HG02678 (cell line): ENCODE data around the gene BUD31.
"Not testable (repeated sequence)": the region's sequence is repeated elsewhere in the genome, so short reads cannot be mapped to it uniquely, and the experiment has no call there.

Source experiments
- ATAC-seq: cut with Tn5 transposase; IDR thresholded peaks from one replicate; pipeline ENCODE4 v1.9.1; 2021; ENCODE audit warnings: mild to moderate bottlenecking, moderate library complexity; ENCODE audit not compliant: unreplicated experiment

The BUD31 gene

GRCh38 chr7:99380032-99380822 lies 28.5 kb upstream of the BUD31 start:
- peak; percentile 36 for ATAC-seq

DNA sequence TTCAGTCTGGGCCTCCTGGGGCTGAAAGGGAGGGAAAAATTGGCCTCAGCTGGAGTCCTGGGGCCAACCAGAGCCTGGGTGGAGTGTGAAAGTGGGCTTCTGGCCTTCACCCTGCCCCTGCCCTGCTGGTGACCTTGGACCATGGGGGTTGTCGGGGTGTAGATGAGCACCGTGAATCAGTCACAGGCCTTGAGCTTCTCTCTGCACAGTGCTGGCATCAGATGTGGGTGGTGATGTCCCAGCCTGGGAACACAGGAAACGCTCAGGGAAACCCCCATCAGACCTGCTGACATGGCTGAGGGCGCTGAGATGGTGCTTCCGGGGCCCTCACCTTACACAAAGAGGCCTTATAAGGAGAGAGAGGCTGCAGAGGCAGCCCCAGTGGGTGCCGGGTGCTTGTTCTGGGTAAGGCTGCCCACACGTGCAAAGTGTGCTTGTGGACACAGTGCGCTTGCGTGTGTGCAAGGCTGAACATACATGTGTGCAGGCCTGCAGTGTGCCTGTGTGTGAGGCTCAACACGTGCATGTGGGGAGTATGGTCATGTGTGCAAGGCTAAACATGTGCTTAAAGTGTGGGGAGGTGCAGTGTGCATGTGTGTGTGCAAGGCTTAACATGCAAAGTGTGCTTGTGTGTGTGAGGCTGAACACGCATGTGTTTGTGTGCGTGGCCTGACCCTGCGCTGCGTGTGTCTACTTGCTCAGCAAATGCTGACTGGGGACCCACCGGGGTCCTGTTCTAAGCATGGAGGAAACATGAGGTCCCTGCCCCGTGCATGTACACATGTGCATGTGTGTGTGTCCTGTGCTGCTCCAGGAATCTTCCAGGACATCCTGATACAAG lies 27.7 kb upstream of the BUD31 start:
- ATAC-seq, result peak; percentile 79

DNA sequence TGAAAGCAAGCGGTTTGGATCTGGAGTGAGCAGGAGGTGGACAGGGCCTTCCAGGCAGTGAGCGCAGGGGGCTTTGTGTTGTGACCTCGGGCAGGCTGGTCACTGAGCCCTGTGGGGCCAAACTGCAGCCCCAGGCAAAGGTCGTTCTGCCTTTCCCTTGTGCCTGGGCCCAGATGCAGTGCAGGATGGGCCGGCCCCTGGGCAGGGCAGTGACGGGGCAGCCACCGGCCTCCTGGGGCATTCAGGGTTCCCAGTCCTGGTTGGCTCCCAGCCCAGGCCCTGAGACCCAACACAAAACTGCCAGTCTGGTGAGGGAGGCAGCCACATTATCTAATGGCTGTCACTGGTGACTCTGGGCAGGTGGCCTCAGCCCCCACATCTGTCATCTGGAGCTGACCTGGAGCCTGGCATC lies 27.1 kb upstream of the BUD31 start:
- no peak for ATAC-seq

- no peak for ATAC-seq
Measured at GRCh38 chr7:99383203-99383602, 25.6 kb upstream of the BUD31 start.

GRCh38 chr7:99383791-99384370 lies 24.9 kb upstream of the BUD31 start:
- ATAC-seq, result no peak

GRCh38 chr7:99384523-99384922 lies 24.2 kb upstream of the BUD31 start:
- no peak for ATAC-seq

DNA sequence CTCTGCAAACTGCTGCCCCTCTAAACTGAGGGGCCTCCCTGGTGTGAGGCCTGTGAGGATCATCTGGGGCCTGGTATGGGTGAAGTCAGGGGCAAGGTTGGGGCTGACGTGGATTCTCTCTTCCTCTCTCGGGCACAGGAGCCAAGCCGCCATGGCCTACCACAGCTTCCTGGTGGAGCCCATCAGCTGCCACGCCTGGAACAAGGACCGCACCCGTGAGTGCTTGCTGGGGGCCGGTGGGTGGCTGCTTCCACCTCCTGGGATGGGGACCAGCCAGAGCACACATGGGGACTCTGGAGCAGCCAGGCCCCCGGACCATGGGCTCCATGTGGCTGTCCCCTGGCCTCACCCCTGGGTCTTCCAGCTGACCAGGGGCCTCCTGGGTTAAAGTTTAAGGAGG lies 23.2 kb upstream of the BUD31 start:
- ATAC-seq, result no peak

GRCh38 chr7:99386584-99387238 lies 22.1 kb upstream of the BUD31 start:
- no peak for ATAC-seq

DNA sequence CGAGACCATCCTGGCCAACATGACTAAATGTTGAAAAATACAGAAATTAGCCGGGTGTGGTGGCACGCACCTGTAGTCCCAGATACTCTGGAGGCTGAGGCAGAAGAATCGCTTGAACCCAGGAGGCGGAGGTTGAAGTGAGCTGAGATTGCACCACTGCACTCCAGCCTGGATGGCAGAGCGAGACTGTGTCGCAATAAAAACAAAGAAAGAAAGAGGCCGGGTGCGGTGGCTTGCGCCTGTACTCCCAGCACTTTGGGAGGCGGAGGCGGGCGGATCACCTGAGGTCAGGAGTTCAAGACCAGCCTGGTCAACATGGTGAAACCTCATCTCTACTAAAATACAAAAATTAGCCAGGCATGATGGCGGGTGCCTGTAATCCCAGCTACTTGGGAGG lies 21.5 kb upstream of the BUD31 start:
- not testable (repeated sequence) for ATAC-seq

DNA sequence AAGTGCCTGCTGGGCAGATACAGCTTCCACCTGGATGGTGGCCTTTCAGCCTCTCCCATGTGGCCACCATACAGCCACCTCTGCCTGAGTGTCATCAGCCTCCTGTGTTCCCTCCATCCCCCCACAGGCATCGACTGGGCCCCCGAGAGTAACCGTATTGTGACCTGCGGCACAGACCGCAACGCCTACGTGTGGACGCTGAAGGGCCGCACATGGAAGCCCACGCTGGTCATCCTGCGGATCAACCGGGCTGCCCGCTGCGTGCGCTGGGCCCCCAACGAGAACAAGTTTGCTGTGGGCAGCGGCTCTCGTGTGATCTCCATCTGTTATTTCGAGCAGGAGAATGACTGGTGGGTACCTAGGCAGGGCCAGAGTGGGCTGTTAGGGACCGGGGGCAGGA lies 20.9 kb upstream of the BUD31 start:
- no peak for ATAC-seq

DNA sequence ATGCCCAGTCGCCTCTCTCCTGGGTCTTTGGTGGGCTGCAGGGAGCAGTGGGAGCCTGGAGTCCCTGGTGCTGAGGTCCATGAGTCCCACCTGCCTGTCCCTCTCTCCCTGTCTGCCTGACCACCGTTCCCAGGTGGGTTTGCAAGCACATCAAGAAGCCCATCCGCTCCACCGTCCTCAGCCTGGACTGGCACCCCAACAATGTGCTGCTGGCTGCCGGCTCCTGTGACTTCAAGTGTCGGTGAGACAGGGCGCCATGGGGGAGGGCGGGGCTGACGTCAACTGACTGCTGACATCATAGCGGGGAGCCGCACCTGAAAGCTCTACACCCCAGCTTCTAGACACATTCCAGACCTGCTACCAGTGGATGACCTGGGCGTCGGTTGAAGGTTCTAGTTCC lies 19.0 kb upstream of the BUD31 start:
- no peak for ATAC-seq

DNA sequence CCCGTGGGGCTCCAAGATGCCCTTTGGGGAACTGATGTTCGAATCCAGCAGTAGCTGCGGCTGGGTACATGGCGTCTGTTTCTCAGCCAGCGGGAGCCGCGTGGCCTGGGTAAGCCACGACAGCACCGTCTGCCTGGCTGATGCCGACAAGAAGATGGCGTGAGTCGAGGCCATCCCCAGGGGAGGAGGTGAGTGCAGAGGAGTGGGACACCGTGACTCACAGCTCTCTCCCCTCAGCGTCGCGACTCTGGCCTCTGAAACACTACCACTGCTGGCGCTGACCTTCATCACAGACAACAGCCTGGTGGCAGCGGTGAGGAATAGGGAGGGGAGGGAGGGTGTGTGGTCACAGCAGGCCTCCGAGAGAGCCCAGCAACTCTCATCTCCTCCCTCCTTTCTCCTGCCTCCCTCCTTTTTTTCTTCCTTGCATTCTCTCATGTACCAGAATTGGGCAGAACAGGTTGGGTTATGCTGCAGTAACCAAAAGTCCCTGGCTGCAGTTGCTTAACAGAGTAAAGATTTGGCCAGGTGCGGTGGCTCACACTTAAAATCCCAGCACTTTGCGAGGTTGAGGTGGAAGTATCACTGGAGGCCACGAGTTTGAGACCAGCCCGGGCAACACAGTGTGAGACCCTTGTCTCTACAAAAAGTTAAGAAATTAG lies 17.7 kb upstream of the BUD31 start:
- no peak for ATAC-seq

- no peak for ATAC-seq
Measured at GRCh38 chr7:99392046-99392445, 16.7 kb upstream of the BUD31 start.

DNA sequence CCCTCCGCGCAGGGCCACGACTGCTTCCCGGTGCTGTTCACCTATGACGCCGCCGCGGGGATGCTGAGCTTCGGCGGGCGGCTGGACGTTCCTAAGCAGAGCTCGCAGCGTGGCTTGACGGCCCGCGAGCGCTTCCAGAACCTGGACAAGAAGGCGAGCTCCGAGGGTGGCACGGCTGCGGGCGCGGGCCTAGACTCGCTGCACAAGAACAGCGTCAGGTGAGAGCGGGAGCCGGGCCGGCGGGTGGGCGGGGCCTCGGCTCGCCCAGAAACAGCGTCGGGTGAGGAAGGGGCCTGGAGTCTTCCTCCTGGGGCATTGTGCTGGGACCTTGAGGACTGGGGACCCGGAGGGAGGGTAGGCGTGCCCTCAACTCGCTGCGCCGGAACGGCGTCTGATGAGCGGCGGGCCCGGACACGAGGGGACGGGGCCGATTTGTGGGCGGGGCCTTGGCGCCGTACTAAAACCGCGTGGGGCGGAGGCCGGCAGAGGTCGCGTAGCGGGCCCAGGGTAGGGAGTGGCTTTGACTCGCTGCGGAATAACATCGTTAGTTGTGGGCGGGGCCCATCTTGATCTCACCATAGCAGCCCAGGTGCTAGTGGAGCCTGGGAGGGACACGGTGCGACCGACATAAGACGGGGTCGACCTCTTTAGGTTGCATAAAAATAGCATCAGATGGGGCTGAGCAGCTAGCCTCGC lies 16.0 kb upstream of the BUD31 start:
- ATAC-seq, result peak; percentile 57

DNA sequence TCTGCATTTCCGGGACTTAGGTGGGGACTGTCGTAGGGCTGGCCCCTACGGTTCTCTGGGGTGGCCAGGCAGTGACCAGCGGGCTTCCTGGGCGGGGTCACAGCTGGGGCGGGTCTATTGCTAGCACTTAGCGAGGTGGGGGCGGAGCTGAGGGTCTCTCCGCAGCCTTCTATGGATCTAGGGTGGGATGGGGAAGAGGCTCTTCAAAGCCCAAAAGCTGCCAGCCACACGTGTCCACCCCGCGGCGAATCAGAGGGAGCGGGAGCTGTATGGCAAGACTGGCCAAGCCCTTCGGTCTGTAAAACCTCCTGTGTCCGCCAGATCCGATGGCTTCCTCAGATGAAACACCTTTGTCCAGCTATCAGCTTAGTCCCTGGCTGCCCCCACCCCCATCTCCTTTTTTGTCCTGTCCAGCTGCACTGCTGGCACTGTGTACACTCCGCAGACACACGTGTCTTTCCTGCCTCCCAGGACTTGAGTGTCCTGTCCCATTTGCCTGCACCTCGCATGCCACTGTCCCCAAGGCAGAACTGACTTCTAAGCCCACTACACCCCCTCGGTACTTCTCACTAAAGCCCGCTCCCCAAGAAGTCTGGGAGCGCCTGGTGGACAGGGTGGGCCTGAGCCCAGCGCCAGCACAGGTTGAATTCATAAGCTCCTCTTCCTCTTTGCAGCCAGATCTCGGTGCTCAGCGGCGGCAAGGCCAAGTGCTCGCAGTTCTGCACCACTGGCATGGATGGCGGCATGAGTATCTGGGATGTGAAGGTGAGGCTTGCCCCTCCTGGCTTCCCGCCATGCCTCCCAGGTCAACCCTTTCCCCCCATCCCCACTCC lies 15.2 kb upstream of the BUD31 start:
- ATAC-seq, result no peak

DNA sequence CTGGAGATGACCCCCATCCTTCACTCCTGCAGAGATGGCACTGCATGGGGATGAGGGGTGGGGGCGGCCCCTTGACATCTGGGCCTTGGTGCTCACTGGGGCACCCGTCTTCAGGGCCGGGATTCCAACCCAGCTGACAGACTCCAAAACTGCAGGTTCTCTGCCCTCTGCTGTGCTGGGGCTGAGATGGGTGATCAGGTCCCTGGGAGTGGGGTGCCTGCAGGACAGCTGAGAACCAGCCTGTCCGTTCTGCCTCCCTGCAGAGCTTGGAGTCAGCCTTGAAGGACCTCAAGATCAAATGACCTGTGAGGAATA lies 14.6 kb upstream of the BUD31 start:
- ATAC-seq, result no peak

DNA sequence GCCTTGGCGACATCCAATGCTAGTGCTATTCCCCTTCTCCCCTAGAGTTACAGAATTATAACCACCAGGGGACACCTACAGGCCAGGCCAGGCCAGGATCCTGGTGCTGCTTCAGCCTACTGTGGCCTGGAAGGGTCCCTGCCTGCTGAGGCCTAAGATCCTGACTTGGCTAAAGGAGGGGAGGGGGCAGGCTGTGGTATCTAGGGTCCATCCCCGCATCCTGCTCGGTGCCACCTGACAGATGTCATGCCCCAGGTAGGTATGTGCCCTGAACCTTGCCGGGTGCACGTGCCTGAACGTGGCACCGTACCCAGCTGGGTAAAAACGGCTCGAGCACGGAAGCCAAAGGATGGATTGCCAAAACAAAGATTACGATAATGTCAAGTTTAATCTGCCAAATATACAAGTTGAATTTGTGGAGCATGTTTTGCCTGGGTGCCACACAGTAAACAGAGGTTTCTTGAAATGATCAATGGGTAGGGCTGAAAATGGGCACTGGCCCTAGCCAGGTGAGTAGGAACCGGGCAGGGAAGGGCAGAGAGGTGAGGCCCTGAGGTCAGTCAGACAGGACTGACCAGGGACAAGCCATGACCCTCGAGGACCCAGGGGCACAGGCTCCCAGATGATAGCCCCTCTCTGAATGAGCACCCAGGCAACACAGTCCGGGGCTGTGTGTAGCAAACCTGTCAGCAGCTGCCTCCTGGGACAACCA lies 13.0 kb upstream of the BUD31 start:
- no peak for ATAC-seq

DNA sequence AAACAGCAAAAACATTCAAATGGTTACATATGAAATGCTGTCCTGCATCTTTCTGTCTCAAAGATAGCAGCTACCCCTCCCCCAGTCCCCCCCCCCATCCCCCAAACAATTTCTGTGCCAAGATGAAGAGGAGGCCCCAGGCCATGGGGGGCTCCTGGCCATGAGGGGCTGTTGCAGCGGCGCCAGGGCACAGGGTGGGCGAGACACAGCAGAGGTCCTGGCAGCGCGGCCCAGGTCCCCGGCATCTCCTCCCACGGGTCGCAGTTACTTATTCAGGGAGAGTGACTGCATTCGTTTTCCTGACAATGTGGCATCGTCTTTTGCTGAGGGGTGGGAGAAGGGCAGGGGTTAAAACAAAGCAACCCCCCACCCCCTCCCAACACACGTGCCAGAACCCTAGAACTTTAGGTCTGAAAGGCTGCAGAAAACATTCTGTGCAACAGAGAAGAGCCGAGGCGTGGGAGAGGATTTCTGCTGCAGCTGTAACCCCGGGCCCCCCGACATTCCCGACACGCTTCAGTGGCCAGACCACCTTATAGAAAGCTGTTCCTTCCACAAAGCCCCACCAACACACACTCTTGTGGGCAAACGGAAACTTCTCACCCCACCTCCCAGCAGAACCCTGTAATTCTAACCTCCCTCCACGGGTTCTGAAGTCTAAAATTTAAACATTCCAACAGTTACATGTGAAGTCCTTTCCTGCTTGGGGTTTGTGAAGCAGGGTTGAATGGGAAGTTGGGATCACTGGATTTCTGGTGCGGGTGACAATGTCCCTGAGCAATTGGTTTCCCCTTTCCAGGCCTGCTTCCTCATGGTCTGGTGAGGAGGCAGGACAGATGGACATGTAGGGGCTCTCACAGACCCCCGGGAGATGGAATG lies 12.1 kb upstream of the BUD31 start:
- no peak for ATAC-seq
